HG03039 (cell line): ENCODE measurements around the gene NSUN7.

ENCODE experiments used
- ATAC-seq: cut with Tn5 transposase; IDR thresholded peaks from one replicate; pipeline ENCODE4 v1.9.1; 2021; ENCODE audit warnings: mild to moderate bottlenecking, moderate library complexity; ENCODE audit not compliant: unreplicated experiment

The NSUN7 gene

DNA sequence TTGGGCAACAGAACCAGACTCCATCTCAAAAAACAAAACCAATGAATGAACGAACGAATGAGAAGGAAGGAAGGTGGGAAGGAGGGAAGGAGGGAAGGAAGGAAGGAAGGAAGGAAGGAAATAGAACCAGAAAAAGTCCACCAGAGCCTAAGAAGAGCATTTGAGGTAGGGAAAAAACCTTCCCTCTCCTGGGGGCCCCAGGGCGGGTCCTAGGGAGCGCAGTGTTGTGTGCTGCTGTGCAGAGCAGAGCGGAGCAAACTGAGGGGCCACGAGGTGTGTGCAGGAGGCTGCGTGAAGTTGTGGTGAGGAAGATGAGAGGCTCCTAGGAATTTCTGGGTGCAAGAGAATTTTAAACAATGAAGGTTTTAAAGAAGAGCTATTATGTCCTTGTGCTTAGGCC lies 16.0 kb upstream of the NSUN7 start:
- ATAC-seq, result no peak

DNA sequence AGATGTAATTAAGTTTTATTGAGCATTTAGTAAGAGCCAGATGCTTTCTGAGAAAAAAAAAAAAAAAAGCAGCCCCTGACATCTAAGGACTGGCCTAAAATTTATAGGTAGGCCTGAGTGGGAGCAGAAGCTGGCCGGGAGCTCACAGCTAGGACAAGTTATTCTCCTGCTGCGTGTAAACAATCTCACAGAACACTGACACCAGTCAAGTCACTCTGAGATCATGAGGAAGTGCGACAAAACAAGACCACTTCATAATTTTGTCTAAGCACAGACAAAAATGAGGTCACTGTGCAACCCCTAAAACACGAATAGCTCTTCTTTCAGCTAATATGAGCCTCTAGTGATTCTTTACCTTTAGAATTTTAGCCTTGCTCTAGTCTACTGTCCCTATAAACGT lies 15.3 kb upstream of the NSUN7 start:
- ATAC-seq, result no peak

DNA sequence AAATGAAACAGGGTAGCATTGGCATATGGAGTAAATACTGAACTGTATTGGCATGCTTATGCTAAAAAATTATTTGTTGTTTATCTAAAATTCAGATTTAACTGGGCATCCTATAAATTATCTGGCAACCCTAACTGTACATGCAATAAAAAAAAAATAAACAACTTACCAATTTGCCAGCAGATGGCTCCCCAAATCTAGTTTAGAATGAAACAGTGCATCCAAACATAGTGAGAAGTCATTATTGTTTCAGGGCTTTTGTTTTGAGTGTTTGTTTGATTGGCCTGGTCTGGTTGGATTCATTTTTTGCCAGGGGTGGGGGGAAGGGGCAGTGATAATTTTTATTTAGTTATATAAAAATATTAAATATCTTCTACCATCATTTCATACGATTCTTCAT lies 12.8 kb upstream of the NSUN7 start:
- ATAC-seq, result no peak

DNA sequence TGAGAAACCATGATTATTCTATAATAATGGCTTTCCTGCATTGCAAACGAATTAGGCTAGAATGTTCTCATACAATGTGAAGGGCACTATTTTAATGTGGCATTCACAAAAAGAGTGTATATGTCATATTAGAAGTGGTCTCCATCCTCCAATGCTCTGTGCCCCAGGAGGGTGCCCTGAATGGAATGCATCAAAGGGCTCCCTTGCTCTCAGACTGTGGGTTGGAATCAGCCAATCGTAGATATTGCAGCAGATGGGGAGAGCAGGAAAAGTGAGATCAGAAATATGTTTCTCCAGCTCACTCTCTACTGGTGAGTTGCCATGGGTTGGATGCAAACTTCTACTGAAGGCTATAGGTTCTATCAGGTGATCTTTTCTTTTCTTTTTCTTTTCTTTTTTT lies 11.9 kb upstream of the NSUN7 start:
- no peak for ATAC-seq

DNA sequence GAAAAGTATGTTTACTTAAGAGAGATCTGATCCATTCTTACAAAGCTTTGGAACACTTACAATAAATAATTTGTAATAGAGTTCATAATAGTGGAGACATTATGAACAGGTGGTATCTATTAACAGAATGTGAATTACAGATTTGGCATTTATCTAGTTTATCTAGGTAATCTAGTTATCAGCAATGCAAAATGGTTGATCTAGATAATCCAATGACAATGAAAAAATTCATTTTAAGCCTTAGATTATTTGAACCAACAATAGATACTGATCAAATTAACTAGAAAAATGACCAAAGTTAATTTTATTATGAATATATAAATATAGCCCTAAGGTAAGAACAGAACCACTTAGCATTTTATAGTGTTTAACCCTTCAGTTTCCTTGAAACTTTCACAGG lies 10.4 kb upstream of the NSUN7 start:
- no peak for ATAC-seq

DNA sequence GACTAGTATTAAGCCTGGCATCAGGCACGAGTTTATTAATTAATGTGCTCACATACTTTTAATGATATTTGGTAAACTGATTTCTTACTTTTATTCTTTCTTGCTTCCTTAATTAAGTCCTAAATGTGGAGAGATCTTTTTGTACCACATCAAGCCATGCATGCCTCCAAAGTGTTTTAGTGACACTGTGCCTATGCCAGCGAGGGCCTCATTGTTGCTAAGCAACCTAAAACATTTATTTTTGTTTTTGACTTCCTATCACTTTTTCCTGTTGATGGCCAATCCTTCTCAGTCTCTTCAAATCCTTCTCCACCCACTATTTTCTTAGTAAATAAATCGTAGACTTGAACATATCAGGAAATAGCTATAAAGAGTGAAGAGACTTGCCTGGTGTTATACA lies 5.5 kb upstream of the NSUN7 start:
- no peak for ATAC-seq

DNA sequence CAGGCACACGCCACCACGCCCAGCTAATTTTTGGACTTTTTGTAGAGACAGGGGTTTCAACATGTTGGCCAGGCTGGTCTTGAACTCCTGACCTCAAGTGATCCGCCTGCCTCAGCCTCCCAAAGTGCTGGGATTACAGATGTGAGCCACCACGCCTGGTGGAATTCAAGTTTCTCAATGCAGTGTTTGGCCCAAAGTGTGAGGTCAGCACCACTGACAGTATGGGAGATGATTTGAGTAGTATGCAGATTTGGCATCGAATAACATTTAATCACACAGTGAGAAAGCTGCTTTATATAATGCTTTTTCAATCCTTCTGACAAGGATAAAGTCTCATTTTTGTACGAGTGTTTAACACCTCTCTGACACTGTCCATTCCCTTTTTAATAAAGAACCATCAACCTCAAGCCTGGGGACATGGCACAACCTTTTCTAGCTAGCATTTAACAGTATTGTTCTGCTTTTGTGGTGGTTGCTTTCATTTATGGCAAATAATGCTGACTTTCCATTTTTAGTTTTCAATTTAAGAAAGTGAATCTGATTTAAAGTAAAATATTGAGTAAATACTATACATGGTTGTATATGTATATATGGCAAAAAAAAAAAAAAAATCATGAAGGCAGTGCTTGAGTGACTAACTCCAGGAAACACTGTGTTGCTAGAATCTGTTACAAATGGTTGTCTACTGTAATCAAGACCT lies 4.3 kb upstream of the NSUN7 start:
- ATAC-seq, result no peak

DNA sequence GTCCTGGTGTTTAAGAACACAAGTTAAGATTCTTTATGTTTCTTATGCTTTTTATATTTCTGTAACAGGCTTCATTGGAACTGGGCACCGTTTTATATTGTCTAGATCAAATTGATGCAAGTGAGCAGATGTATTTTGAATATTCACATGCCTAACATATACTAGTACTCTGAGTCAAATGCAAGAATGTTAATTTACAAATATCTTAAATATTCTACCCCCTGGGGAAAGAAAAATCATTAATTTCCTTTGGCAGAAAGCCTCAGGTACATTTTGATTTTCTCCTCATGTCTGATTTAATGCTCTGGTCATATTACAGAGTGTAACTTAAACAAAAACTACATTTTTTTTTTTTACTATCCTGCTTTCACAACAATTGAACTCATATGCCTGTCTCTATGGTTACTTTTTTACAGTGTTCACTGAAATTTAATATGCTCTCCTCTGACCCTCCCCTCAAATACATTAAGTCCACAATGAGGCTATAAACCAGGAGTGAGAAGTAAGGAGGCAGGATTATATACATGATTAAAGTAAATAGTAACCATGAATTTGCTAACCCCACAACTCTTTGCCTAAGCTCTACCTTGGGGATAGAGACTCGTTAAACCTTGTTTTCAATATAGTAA lies 2.4 kb upstream of the NSUN7 start:
- no peak for ATAC-seq

DNA sequence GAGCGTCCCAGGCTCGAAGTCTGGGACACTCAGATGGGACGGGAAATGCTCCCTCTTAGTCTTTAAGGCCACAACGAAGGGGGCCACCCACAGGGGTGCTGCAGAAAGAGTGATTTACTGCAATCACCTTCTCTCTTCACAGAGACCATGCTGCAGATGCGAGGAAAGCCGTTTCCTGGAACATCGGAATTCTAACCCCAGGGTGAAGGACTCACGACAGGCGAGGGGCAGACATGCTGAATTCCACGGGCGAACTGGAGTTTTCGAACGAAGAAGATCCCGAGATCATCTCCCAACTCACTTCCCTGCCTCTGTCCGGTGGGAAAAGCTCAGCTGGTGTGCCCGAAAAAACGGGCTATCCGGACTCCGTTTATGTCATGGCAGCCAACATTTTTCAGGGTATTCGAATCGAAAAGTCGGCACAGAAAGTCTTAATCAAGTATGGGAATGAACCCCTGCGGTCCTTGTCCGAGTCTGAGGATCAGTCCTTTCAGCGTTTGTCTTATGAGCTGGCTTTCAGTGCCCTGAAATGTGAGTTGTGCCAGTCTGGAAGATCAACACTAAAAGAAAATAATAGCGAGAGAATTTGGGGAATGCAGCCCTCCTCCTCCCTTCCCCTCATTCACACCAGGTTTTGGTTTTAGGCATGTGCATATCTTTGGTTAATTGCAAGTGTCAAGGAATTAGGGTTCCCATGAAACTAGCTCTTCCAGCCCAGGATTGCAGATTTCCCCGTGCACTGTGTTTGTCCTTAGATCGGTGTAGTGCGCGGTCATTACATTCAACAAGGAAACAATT lies 905 bp downstream of the NSUN7 start:
- ATAC-seq, result no peak

DNA sequence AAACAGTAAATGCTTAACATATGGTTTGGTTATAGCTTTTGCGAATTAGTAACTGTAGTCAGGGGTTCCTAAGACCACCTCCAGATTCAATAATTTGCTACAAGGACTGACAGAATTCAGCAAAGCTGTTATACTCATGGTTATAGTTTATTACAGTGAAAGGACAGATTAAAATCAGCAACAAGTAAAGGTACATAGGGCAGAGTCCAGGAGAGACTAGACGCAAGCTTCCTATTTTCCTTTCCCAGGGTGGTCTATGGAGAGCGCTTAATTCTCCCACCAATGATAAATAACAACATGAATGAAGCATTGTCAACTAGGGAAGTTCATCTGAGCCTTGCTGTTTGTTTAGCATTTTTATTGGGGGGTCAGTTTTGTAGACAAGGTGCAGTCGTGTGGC lies 5.9 kb downstream of the NSUN7 start:
- ATAC-seq, result no peak

DNA sequence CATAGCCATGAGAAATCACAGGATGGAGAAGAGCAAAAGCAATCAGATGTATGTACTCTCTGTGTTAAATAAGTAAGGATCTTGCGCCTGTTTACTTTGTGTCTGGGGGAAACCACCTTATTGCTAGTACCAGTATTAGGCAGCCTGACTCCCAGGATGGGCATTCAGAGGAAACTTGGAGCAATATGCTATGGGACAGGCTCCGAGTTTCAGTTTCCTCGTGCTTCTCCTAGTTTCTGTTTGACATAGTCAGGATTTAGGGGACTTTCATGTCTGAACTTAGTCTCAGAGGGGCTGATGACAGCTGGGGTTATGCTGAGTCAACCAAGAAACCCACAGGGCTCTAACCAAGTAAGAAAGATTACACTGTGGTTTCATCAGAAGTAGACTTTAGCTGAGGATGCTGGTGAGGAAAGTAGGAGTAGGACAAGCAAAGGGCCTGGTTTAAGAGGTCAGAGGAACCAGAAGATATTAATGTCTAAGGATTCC lies 13.5 kb downstream of the NSUN7 start:
- peak; percentile 99 for ATAC-seq

DNA sequence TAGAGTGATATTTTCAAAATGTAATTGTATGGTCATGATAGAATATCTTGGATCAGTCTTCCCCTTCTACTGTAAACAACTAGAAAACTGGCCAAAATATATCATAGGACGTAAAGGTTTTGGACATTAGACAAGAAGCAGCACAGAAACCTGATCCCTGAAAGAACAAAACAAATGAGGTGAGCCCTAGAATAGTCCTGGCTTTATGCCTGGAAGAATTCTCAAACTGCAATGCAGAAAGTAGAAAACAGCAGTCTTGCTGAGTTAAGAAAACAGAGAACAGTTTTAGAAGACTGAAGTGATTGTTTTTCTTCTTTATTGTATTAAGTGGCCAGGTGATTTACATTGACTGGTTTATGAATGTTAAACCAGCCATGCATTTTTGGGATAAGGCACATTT lies 19.5 kb downstream of the NSUN7 start:
- ATAC-seq, result no peak

DNA sequence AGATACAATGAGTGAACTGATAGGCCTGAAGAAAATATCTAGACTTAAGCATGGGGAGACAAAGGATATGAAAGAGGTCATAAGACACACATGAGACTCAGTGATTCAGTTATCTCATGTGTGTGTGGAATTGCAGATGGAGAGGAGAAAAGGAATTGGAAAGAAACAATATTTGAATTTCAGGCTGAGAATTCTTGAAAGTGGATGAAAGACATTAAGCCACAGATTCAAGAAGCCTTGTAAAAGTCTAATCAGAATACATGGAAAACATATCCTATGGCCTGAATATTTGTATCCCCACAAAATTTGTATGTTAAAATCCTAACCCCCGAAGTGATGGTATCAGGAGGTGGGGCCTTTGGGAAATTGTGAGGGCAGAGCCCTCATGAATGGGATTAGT lies 28.3 kb downstream of the NSUN7 start:
- no peak for ATAC-seq

DNA sequence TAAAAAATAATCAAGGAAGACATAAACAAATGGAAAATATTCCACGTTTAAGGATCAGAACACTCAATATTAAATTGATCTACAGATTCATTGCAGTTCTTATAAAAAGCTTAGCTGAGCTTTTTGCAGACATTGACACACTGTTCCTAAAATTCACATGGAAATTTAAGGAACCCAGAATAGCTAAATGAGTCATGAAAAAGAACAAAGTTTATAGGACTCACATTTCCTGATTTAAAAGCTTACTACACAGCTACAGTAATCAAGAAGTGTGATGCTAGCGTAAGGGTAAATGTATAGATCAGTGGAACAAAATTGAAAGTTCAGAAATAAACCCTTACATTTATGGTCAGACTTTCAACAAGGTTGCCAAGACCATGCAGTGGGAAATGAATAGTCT lies 33.1 kb downstream of the NSUN7 start:
- ATAC-seq, result no peak

DNA sequence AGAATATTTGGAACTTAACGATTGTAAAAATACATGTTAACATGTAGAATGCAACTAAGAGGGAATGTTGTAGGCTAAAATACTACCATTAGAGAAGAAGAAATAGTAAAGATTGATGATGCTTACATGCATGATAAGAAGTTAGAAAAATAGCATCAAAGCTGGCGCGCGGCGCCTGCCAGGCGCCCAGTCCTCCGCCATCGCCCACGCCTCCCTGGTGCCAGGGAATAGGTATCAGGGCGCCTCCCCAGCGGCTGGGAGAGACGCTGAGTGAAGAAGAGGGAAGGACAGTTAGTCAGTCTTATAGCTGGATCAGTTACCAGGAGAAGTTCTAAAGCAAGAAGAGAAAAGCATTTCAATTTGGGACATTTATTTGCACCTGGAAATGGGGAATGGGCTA lies 36.0 kb downstream of the NSUN7 start:
- no peak for ATAC-seq

DNA sequence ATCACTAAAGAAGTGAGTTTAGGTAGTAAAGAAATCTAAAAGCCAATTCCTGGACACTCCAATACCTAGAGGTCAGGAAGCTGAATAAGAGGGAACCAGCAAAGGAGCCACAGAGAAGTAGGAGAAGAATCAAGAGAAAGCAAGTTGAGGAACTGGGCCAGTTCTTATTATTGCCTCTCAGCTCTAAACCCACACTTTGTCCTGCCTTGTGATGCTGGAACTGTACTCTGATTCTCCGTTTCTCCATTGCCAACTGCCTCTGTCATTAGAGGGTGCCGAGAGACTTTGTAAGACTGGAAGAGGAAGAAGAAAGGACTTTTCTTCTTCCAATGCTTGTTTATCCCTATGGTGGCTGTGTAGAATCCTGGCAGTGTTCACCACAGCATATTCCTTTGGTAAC lies 38.6 kb downstream of the NSUN7 start:
- ATAC-seq, result no peak

DNA sequence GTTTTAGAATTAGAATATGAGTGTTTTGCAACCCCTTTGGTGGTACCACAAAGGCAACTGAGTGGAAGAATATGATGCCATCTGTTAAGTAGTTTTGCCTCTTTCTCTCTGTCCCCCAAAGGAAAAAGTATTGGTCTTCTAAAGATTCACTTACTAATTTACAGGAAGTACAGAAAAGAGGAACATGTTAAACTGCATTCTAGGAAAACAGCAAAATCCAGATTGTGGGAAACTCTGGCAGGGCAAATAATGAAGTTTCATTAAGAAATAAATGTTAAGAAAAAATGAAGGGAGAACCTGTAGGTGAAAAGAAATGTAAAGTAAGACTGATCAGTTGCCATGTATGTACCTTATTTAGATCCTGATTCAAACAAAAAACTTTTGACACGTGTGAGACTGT lies 39.3 kb downstream of the NSUN7 start:
- ATAC-seq, result no peak

DNA sequence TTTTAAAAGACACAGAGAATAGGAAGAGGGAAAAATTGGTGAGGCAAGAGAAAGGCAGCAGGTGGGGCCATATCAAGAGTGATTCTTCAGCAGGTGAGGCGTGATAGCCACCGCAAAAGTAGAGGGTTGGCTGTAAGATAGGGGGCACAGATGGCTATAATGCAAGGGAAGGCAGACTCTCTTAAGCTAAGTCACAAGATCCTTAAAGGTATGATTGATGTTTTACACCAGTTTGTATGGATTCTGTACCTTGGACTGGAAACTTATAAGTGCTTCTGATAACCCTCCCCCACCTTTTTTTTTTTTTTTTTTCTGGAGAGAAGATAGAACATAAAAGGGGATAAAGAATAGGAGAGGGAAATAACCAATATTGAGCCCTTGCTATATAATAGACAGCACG lies 40.0 kb downstream of the NSUN7 start:
- no peak for ATAC-seq

DNA sequence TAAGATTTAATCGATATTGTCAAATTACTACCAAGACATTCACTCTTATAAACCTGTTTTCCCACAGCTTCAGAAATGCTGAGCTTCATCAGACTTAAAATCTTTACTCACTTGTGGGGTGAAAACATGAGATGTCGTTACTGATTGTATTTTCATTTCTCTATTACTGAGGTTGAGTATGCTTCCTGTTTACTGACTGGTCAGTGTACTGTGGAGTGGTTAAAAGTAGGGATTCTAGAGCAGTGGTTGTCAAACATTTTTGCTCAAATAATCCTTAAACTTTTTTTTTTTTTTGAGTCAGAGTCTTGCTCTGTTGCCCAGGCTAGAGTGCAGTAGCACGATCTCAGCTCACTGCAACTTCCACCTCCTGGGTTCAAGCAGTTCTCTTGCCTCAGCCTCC lies 50.3 kb downstream of the NSUN7 start:
- ATAC-seq, result no peak

DNA sequence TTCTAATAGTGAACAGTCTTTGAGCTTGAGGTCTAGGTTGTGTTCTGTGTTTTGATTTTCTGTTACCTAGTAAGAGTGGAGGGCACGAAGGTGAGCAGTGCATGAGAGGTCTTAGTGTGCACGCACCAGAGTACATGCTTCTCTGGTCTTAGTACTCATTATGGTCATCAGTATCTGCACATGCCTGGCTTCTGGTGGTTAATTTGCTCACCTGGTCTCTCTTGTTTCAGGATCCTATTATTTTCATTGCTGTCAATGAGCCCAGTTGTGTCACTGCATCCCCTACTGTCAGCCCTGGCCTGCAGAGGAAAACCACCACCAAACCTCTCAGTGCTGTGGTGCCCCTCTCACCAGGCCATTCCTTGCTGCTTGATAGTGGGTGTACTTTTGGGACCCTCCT lies 54.8 kb downstream of the NSUN7 start:
- ATAC-seq, result no peak

DNA sequence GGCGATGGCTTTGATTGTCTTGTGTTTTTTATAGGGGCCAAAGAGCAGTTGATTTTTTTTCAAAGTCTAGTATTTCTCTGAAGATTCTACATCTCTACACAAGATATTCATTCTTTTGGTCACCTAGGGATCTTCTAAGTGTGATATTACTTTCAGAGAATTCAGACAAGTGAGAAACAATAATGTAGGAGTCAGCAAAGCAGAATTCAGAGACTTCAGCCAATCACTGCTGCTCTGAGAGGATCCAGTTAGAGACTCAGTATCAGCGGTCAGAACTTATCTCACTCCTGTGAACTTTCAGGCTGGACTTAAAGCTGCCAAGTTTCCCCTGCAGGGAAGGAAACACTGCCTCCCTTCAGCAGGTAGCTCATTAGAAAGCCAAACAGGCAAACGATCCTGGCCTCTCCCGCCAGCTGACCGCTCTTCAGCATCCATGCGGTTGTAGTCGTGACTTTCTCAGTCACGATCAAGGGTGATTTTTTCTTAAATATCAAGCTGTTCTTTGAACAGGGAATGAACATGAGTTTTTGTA lies 59.2 kb downstream of the NSUN7 start:
- ATAC-seq, result no peak

DNA sequence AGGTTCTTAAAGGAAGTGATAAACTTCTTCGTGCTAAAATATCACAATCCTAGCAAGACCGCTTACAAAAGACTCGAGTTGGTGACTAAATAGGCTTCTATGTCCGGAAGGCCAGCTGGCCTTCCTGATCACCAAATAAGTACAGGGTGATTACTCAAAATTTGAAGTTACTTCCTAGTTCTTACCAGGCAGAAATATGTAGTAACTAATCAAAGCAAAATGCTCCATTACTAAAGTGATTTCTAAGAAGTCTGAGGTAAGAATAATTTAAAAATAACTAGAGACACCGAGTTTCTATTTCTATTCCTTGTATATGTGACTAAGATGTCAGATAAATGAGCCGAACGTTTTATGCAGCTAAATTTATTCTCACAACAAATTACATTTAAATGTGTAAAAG lies 62.2 kb downstream of the NSUN7 start:
- no peak for ATAC-seq
